DLD1 (cell line): ENCODE results near the gene COQ8B.
"Not testable (repeated sequence)": the region's sequence is repeated elsewhere in the genome, so short reads cannot be mapped to it uniquely, and the experiment has no call there.

ENCODE experiments used
- in situ Hi-C: cut with HindIII; loops from 2 replicates; pipeline ENCODE4 v1.10.0; 2017; ENCODE audit warnings: low sequenced_read_pairs

Gene COQ8B

GRCh38 chr19:40668991-40669614 is 47.6 kb downstream of the COQ8B start:
- in situ Hi-C loops = no loop called here

GRCh38 chr19:40667602-40668001 is 49.1 kb downstream of the COQ8B start:
- in situ Hi-C loops = no loop called here

- in situ Hi-C loops = no loop called here
Observed at GRCh38 chr19:40666803-40667438, 49.8 kb downstream of the COQ8B start.

GRCh38 chr19:40663695-40664692 is 52.7 kb downstream of the COQ8B start:
- in situ Hi-C loops = no loop called here

- in situ Hi-C loops = no loop called here
Observed at GRCh38 chr19:40662925-40663694, 53.6 kb downstream of the COQ8B start.

- in situ Hi-C loops = no loop called here
Observed at GRCh38 chr19:40661616-40662015, 55.1 kb downstream of the COQ8B start.

- in situ Hi-C loops = no loop called here
Observed at GRCh38 chr19:40659566-40659965, 57.1 kb downstream of the COQ8B start.

- in situ Hi-C loops = no loop called here
Observed at GRCh38 chr19:40659116-40659515, 57.6 kb downstream of the COQ8B start.

GRCh38 chr19:40658031-40658430 is 58.7 kb downstream of the COQ8B start:
- in situ Hi-C loops = no loop called here

GRCh38 chr19:40655684-40656083 is 61.0 kb downstream of the COQ8B start:
- in situ Hi-C loops = not testable (repeated sequence)

- in situ Hi-C loops = not testable (repeated sequence)
Observed at GRCh38 chr19:40652303-40652702, 64.4 kb downstream of the COQ8B start.

- in situ Hi-C loops = no loop called here
Observed at GRCh38 chr19:40650749-40651305, 65.9 kb downstream of the COQ8B start.

- in situ Hi-C loops = not testable (repeated sequence)
Observed at GRCh38 chr19:40649903-40650675, 66.6 kb downstream of the COQ8B start.

GRCh38 chr19:40646743-40647254 is 69.9 kb downstream of the COQ8B start:
- in situ Hi-C loops = no loop called here

GRCh38 chr19:40642757-40643305 is 73.9 kb downstream of the COQ8B start:
- in situ Hi-C loops = no loop called here

GRCh38 chr19:40642051-40642706 is 74.5 kb downstream of the COQ8B start:
- in situ Hi-C loops = no loop called here
